ENCODE data around the gene TGFA.

TGFA gene

GRCh38 chr2:70426341-70426740 lies 127.3 kb downstream of the TGFA start:
- TF ChIP-seq CTCF (IDR thresholded peaks at IDR 0.05; ENCODE audit: insufficient read depth, missing control alignments): no peak
- DNase-seq (ENCODE audit: insufficient read length, low spot score) (no peak), FAIRE-seq (no peak)

- no peak for TF ChIP-seq CTCF (IDR thresholded peaks at IDR 0.05; ENCODE audit: insufficient read depth, missing control alignments)
- no peak for DNase-seq (ENCODE audit: insufficient read length, low spot score)
- no peak for FAIRE-seq
Measured at GRCh38 chr2:70425682-70426301, 127.8 kb downstream of the TGFA start.

GRCh38 chr2:70420740-70421139 lies 132.9 kb downstream of the TGFA start:
- no peak for TF ChIP-seq CTCF (IDR thresholded peaks at IDR 0.05; ENCODE audit: insufficient read depth, missing control alignments)
- FAIRE-seq: no peak
- no peak for DNase-seq (ENCODE audit: insufficient read length, low spot score)

GRCh38 chr2:70420143-70420542 lies 133.5 kb downstream of the TGFA start:
- no peak for TF ChIP-seq CTCF (IDR thresholded peaks at IDR 0.05; ENCODE audit: insufficient read depth, missing control alignments)
- DNase-seq (ENCODE audit: insufficient read length, low spot score) (no peak), FAIRE-seq (no peak)

- FAIRE-seq (no peak), DNase-seq (ENCODE audit: insufficient read length, low spot score) (no peak)
- no peak for TF ChIP-seq CTCF (IDR thresholded peaks at IDR 0.05; ENCODE audit: insufficient read depth, missing control alignments)
Measured at GRCh38 chr2:70418514-70418913, 135.1 kb downstream of the TGFA start.

- FAIRE-seq (no peak), DNase-seq (ENCODE audit: insufficient read length, low spot score) (no peak)
Measured at GRCh38 chr2:70417011-70417410, 136.6 kb downstream of the TGFA start.

More at GRCh38 chr2:70417011-70417410, 136.6 kb downstream of the TGFA start:
- TF ChIP-seq CTCF (IDR thresholded peaks at IDR 0.05; ENCODE audit: insufficient read depth, missing control alignments): no peak

Data from D721Med (cell line).